NOMO-1 treated with dmso at 0.1 percent for 144 hours (cell line): ENCODE measurements around the gene PRPF18.

Experiments used
- DNase-seq: peaks from one replicate; lab custom pipeline; 2025; ENCODE audit not compliant: unreplicated experiment; lab: John Stamatoyannopoulos, UW

The PRPF18 gene

GRCh38 chr10:13665516-13666262 is 78.9 kb downstream of the PRPF18 start:
- DNase-seq: no peak

- DNase-seq: no peak
These were observed 81.4 kb downstream of the PRPF18 start for GRCh38 chr10:13668126-13668525.

DNA sequence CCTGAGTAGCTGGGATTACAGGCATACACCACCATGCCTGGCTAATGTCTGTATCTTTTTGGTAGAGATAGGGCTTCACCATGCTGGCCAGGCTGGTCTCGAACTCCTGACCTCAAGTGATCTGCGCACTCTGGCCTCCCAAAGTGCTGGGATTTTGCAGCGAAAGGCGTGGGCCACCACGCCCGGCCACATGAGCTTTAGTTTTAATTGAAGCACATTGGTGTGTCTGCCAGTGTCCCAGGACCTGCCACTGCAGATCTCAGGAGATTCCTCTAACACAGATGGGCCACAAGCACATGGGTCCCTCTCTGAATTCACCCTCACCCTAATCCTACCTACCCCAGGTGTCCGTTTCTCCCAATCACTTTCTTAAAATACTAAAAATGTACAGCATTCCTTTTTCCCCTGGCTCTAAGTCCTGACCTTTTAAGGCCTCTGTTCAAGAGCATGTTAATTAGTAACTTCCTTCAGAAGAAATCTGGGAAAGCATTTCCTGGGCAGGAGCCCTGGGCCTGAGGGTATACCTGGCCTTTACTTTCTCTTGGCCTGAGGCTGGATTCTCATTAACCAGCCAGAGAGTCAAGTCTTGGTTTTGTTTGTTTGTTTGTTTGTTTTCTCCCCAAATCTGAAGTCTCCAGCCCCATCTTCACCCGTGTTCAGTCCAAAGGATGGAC is 82.6 kb downstream of the PRPF18 start:
- DNase-seq: no peak

DNA sequence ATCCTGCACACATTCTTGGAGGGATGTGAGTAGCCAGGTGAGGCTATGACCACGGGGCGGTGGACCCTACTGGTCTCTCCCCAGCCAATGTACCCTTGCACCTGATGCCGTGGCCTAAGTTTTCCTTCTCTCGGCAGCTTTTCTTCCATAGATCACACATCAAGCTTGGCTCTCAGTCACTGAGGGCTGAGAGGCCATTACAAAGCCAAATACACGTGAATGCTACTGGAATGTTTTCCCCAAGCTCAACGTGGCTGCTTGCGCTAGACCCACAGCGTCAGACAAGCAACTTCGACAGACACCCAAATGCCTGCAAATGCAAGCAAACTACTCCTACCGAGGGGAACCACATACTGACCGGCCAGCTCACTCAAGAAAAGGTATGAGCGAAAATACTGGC is 83.1 kb downstream of the PRPF18 start:
- DNase-seq: no peak

DNA sequence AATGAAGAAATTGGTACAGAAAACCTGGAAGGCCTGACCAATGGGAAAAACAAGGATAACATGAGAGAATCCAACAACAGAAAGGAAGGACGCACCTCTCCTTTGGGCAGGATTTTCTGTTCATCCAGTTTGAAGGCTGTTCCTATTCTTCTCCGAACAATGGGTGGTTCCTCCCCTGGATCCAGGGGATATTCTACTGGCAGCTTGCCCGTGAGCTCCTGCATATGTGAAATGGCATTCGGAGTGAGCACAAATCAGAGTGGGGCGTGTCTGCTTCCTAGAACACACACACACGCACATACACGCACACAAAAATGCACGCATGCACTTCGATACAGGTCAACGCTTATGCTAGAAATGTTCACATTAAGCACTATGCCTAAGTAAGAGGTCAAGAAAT is 83.5 kb downstream of the PRPF18 start:
- no peak for DNase-seq

GRCh38 chr10:13671904-13672303 is 85.1 kb downstream of the PRPF18 start:
- DNase-seq: no peak

DNA sequence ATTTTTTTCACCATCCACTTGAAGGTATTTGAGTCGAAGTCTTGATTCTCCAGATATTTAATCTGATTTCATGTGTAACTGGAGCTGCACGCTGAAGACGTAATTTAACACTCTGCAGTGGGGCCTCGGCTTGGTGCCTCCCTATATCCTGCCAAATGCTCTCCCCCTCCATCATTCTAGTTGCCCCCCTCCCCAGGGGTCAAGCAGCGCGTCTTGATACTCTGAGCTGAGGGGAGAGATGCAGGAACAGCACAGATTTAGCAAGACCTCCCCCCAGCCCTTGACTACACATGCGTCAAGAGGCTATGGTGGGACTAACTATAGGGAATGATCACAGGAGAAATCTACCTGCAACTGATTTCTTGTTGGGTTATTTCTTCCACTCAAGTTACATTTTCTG is 85.8 kb downstream of the PRPF18 start:
- DNase-seq: no peak

- DNase-seq: no peak
These were observed 86.4 kb downstream of the PRPF18 start for GRCh38 chr10:13673156-13673555.

GRCh38 chr10:13674645-13675588 is 88.2 kb downstream of the PRPF18 start:
- DNase-seq: no peak

- no peak for DNase-seq
These were observed 91.5 kb downstream of the PRPF18 start for GRCh38 chr10:13678101-13678843.
